OCI-LY7 (cell line): ENCODE measurements around the gene HDAC10. TPM values are rescaled to one million over a fixed set of nuclear protein-coding genes. Genes with fewer than 3 reads are reported as not detected.

Source experiments
- BruUV-seq: library from RNA; stranded (reverse); fragments of 400-500 nt; replicated peaks from 2 replicates; lab custom pipeline; 2021; lab: Mats Ljungman, UMichigan
- CTCF ChIA-PET: fragments of 300-600 bp; sonication (Branson Sonifier 250); formaldehyde crosslinking; loops from one replicate; lab custom pipeline; 2022; ENCODE audit warnings: antibody characterized with exemption; ENCODE audit not compliant: unreplicated experiment; lab: Charles Lee
- POLR2A ChIA-PET: fragments of 300-600 bp; sonication (Branson Sonifier 250); formaldehyde crosslinking; loops from one replicate; lab custom pipeline; 2022; ENCODE audit warnings: antibody characterized with exemption; lab: Charles Lee
- DNase-seq: peaks from one replicate; pipeline ENCODE4 v3.0.0-alpha.2; 2015; ENCODE audit warnings: low spot score
- H2AFZ ChIP-seq: fragments of 200-600 bp; sonication (generic), shearing (Covaris generic); 2 replicates; pipeline ENCODE4 v1.6.1; 2014; ENCODE audit warnings: mild to moderate bottlenecking, antibody characterized with exemption, low read length, moderate library complexity
- H3K27ac ChIP-seq: fragments of 200-600 bp; sonication (generic); 2 replicates; pipeline ENCODE4 v1.5.1; 2014; ENCODE audit warnings: mixed run types, low read depth, mild to moderate bottlenecking, moderate library complexity, low read length, inconsistent platforms; ENCODE audit not compliant: poor library complexity, severe bottlenecking
- H3K36me3 ChIP-seq: fragments of 200-600 bp; sonication (generic); 2 replicates; pipeline ENCODE4 v1.6.1; 2014; ENCODE audit warnings: mild to moderate bottlenecking, antibody characterized with exemption, low read length, moderate library complexity, mixed read lengths; ENCODE audit not compliant: insufficient read depth
- H3K4me1 ChIP-seq: fragments of 200-600 bp; sonication (generic); 2 replicates; pipeline ENCODE4 v1.5.1; 2014; ENCODE audit warnings: mild to moderate bottlenecking, low read length; ENCODE audit not compliant: insufficient read depth, poor library complexity, severe bottlenecking
- H3K4me2 ChIP-seq: fragments of 200-600 bp; sonication (generic); 2 replicates; pipeline ENCODE4 v1.6.1; 2014; ENCODE audit warnings: mild to moderate bottlenecking, low read length
- H3K4me3 ChIP-seq: fragments of 200-600 bp; sonication (generic); 2 replicates; pipeline ENCODE4 v1.5.1; 2014; ENCODE audit warnings: mild to moderate bottlenecking, low read depth, low read length; ENCODE audit not compliant: poor library complexity, severe bottlenecking
- H3K79me2 ChIP-seq: fragments of 200-600 bp; sonication (generic); 2 replicates; pipeline ENCODE4 v1.6.1; 2016; ENCODE audit warnings: low read depth, mild to moderate bottlenecking, low read length, moderate library complexity, mixed read lengths; ENCODE audit not compliant: insufficient read depth
- H3K9me2 ChIP-seq: fragments of 200-600 bp; sonication (generic); 2 replicates; pipeline ENCODE4 v1.6.1; 2016; ENCODE audit warnings: mild to moderate bottlenecking, low read length, mixed read lengths; ENCODE audit not compliant: insufficient read depth
- H3K9me3 ChIP-seq: fragments of 200-600 bp; sonication (generic); 2 replicates; pipeline ENCODE4 v1.6.1; 2014; ENCODE audit warnings: mild to moderate bottlenecking, mixed run types, low read length, mixed read lengths
- H4K20me1 ChIP-seq: fragments of 200-600 bp; sonication (generic); 2 replicates; pipeline ENCODE4 v1.6.1; 2014; ENCODE audit warnings: mild to moderate bottlenecking, antibody characterized with exemption, low read length, moderate library complexity, mixed read lengths; ENCODE audit not compliant: insufficient read depth
- EZH2phosphoT487 ChIP-seq: fragments of 200-600 bp; sonication (generic); IDR thresholded peaks from 2 replicates; pipeline ENCODE4 v1.6.1; 2018; ENCODE audit warnings: low read depth, borderline replicate concordance, mild to moderate bottlenecking, mixed run types, antibody characterized with exemption, low read length, moderate library complexity, mixed read lengths
- intact Hi-C: fragments of 100-400 bp; cut with micrococcal nuclease; formaldehyde crosslinking; loops from one replicate; pipeline ENCODE4 v1.10.0; 2022; ENCODE audit not compliant: unreplicated experiment
- total RNA-seq, 2 experiments: library from RNA; depleted of rRNA in 1 of 2; stranded (reverse); fragments of >200 nt in 1 of 2; shearing (Covaris generic) in 1 of 2; gene quantifications; 2 replicates each; pipeline ENCODE4 v1.2.3, GENCODE V29; 2014 to 2022
- TF ChIP-seq, protein P1 (sequence below): fragments of 200-600 bp; sonication (generic); conservative IDR thresholded peaks from 2 replicates; pipeline ENCODE4 v1.5.1; 2014; ENCODE audit warnings: mild to moderate bottlenecking, antibody characterized with exemption, low read length, moderate library complexity, mixed read lengths

Gene HDAC10
- total RNA-seq, 2 experiments from 2014 or later: 49.4 to 74.9 TPM

DNA sequence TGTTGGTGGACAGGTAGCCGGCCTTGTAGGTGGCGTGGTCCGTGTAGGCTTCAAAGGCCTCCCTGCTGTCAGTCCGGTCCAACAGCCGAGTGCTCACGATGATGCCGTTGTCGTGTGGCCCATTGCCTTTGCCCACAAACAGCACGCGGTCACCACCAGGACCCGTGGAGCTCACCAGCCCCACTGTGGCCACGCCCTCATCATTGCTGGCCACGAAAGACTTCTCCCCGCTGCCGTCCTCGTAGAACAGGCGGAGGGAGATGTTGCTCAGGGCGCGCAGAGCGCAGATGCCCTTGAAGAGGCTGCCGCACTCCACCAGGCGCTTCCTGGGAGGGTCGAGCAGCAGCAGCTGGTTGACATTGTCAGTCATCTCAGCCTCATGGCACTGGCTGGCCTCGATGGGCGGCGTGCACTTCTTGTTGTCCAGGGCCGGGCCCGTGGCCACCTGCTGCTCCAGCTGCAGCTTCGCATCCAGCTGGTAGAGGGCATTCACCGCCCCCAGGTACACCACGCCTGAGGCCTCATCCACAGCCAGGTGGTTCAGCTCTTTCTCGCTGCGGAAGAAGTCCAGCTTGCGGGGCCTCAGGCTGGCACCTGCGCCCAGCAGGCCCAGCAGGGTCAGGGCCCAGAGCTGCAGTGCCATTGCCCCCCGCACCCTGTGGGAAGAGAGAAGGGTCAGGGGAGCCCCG lies 39.0 kb upstream of the HDAC10 start:
- no peaks in the 10 kb centered on the region for H3K36me3 ChIP-seq
- no peak overlapping the region for H3K27ac ChIP-seq
- no peaks in the 10 kb centered on the region for H3K9me3 ChIP-seq
- H2AFZ ChIP-seq: no peak overlapping the region
- no peaks in the 10 kb centered on the region for H3K79me2 ChIP-seq
- no peak overlapping the region for H3K4me2 ChIP-seq
- ChIA-PET CTCF (no interaction called here), POLR2A (no interaction called here)
- H4K20me1 ChIP-seq: no peaks in the 10 kb centered on the region
- no peak overlapping the region for H3K4me3 ChIP-seq
- peaks cover 38% of the 10 kb centered on the region for H3K4me1 ChIP-seq
- BruUV-seq: no TSS peak
- intact Hi-C loops: loop anchor here (5.0 kb wide), 1 partner anchor 37 kb away; the partner anchor contains the start of gene DENND6B
- no peak for DNase-seq
- H3K9me2 ChIP-seq: no peaks in the 10 kb centered on the region
- no peak for TF ChIP-seq EZH2phosphoT487
- TF ChIP-seq, protein P1, sequence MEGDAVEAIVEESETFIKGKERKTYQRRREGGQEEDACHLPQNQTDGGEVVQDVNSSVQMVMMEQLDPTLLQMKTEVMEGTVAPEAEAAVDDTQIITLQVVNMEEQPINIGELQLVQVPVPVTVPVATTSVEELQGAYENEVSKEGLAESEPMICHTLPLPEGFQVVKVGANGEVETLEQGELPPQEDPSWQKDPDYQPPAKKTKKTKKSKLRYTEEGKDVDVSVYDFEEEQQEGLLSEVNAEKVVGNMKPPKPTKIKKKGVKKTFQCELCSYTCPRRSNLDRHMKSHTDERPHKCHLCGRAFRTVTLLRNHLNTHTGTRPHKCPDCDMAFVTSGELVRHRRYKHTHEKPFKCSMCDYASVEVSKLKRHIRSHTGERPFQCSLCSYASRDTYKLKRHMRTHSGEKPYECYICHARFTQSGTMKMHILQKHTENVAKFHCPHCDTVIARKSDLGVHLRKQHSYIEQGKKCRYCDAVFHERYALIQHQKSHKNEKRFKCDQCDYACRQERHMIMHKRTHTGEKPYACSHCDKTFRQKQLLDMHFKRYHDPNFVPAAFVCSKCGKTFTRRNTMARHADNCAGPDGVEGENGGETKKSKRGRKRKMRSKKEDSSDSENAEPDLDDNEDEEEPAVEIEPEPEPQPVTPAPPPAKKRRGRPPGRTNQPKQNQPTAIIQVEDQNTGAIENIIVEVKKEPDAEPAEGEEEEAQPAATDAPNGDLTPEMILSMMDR: no peak

DNA sequence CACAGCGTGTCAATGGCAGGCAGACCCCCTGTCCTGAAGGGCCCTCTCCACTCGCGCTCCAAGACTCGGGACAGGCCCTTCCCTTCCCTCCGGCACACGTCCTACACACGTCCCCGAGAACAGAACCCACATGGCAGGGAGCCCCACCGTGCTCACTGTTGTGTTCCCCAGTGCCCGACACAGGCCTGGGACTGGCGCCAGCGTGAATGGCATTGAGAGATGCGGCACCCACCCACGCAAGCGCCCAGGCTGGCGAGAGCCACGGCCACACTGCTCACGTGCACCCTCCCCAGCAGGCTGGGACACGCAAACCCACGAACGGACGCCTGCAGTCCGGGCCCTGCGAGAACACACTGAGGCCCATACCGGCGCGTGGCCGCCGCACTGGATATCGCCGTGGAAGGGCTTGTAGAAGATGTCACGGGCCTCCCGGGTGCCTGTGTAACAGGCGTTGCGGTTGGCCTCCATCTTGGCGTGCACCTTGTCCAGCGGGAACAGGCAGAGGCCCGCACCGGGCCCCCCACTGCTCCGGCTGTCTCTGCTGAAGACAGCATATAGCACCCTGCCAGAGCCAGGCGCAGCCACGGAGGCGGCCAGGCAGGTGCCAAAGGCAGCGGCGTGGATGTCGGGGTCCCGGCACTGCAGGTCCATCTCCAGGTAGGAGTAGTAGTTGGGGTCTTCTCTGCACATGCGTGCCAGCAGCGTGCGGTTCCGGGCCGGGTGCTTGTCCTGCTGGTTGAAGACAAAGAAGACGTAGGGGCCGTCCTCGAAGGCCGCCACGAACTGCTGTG lies 38.3 kb upstream of the HDAC10 start:
- no peaks in the 10 kb centered on the region for H3K79me2 ChIP-seq
- no peak overlapping the region for H3K27ac ChIP-seq
- no peaks in the 10 kb centered on the region for H3K9me2 ChIP-seq
- no peak for DNase-seq
- H3K4me1 ChIP-seq: peaks cover 31% of the 10 kb centered on the region
- ChIA-PET POLR2A (no interaction called here), CTCF (no interaction called here)
- TF ChIP-seq, protein P1: no peak
- H3K9me3 ChIP-seq: no peaks in the 10 kb centered on the region
- no TSS peak for BruUV-seq
- H3K36me3 ChIP-seq: no peaks in the 10 kb centered on the region
- H3K4me2 ChIP-seq: no peak overlapping the region
- no peak overlapping the region for H2AFZ ChIP-seq
- H4K20me1 ChIP-seq: no peaks in the 10 kb centered on the region
- intact Hi-C loops: no loop called here
- H3K4me3 ChIP-seq: no peak overlapping the region

DNA sequence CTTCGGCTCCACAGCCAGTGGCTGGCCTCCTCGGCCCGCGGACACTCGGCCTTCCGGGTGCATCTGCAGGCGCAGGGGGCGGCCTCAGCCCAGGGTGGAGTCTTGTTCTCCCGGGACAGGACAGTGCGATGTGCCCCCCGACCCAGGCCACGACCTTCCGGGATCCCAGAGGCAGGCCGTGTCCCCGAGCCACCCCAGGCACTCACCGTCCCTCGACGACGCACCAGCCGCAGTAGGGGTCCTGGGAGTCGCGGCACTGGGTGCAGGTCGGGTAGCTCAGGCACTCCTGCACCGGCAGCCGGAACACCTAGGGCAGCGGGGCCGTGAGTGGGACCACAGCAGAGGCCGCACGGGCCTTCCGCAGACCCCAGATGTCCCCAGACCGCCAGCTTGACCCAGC lies 36.7 kb upstream of the HDAC10 start:
- no peak overlapping the region for H2AFZ ChIP-seq
- H3K9me2 ChIP-seq: no peaks in the 10 kb centered on the region
- no peaks in the 10 kb centered on the region for H3K79me2 ChIP-seq
- TF ChIP-seq, protein P1: no peak
- no peak for TF ChIP-seq EZH2phosphoT487
- intact Hi-C loops: no loop called here
- peaks cover 15% of the 10 kb centered on the region for H3K4me1 ChIP-seq
- no peak overlapping the region for H3K4me2 ChIP-seq
- no peaks in the 10 kb centered on the region for H3K36me3 ChIP-seq
- no peak overlapping the region for H3K27ac ChIP-seq
- no peak overlapping the region for H3K4me3 ChIP-seq
- no TSS peak for BruUV-seq
- CTCF ChIA-PET: interaction anchor here (1.0 kb wide), 1 partner anchor 11 kb away, joined by 3 read pairs; no protein-coding TSS in a partner anchor
- POLR2A ChIA-PET: no interaction called here
- no peak for DNase-seq
- H3K9me3 ChIP-seq: no peaks in the 10 kb centered on the region
- H4K20me1 ChIP-seq: no peaks in the 10 kb centered on the region
